KMS-11 (cell line): ENCODE data around the gene AHCY.

Experiments used
- H2AFZ ChIP-seq: fragments of 200-600 bp; sonication (generic); 2 replicates; pipeline ENCODE4 v1.6.1; 2016; ENCODE audit warnings: antibody characterized with exemption, mixed run types, low read depth
- H3K27ac ChIP-seq: fragments of 200-600 bp; sonication (generic); 2 replicates; pipeline ENCODE4 v1.6.1; 2016; ENCODE audit warnings: mild to moderate bottlenecking, mixed run types
- H3K27me3 ChIP-seq: fragments of 200-600 bp; sonication (generic); 2 replicates; pipeline ENCODE4 v1.6.1; 2017; ENCODE audit warnings: mild to moderate bottlenecking, low read depth, mixed run types, moderate library complexity; ENCODE audit not compliant: insufficient read depth
- H3K36me3 ChIP-seq: fragments of 200-600 bp; sonication (generic); 2 replicates; pipeline ENCODE4 v1.6.1; 2017; ENCODE audit warnings: mild to moderate bottlenecking, mixed run types; ENCODE audit not compliant: insufficient read depth
- H3K4me1 ChIP-seq: fragments of 200-600 bp; sonication (generic); 2 replicates; pipeline ENCODE4 v1.6.1; 2016; ENCODE audit warnings: mild to moderate bottlenecking, low read depth, mixed run types; ENCODE audit not compliant: poor library complexity, severe bottlenecking
- H3K4me2 ChIP-seq: fragments of 200-600 bp; sonication (generic); 2 replicates; pipeline ENCODE4 v1.7.0; 2016; ENCODE audit warnings: mild to moderate bottlenecking, mixed run types
- H3K4me3 ChIP-seq: fragments of 200-600 bp; sonication (generic); IDR thresholded peaks from 2 replicates; pipeline ENCODE4 v1.6.1; 2017; ENCODE audit warnings: low read depth, low read length, mixed read lengths; ENCODE audit not compliant: insufficient read depth
- H3K79me2 ChIP-seq: fragments of 200-600 bp; sonication (generic); 2 replicates; pipeline ENCODE4 v1.6.1; 2016; ENCODE audit warnings: low read depth, mixed run types; ENCODE audit not compliant: insufficient read depth
- H3K9ac ChIP-seq: fragments of 200-600 bp; sonication (generic); 2 replicates; pipeline ENCODE4 v1.6.1; 2016; ENCODE audit warnings: mild to moderate bottlenecking, mixed run types
- H4K20me1 ChIP-seq: fragments of 200-600 bp; sonication (generic); 2 replicates; pipeline ENCODE4 v1.6.1; 2016; ENCODE audit warnings: mild to moderate bottlenecking, mixed run types; ENCODE audit not compliant: insufficient read depth
- CTCF ChIP-seq: fragments of 200-600 bp; sonication (generic); conservative IDR thresholded peaks from 2 replicates; pipeline ENCODE4 v1.6.1; 2017; ENCODE audit warnings: low read depth, mild to moderate bottlenecking, antibody characterized with exemption, low read length, moderate library complexity, mixed read lengths

AHCY gene

GRCh38 chr20:34311118-34312023, 8.2 kb upstream of the AHCY start:
- Histone ChIP-seq H3K27ac (no peak overlapping the region), H3K9ac (no peak overlapping the region), H3K27me3 (no peaks in the 10 kb centered on the region), H3K4me3 (no peak overlapping the region), H4K20me1 (no peaks in the 10 kb centered on the region), H3K4me1 (peaks cover 11% of the 10 kb centered on the region), H3K79me2 (no peaks in the 10 kb centered on the region), H3K36me3 (no peaks in the 10 kb centered on the region), H3K4me2 (no peak overlapping the region), H2AFZ (no peak overlapping the region)
- no peak for TF ChIP-seq CTCF

- Histone ChIP-seq H3K27me3 (no peaks in the 10 kb centered on the region), H3K27ac (no peak overlapping the region), H3K4me3 (no peak overlapping the region), H2AFZ (no peak overlapping the region), H4K20me1 (no peaks in the 10 kb centered on the region), H3K79me2 (no peaks in the 10 kb centered on the region), H3K4me2 (no peak overlapping the region), H3K36me3 (no peaks in the 10 kb centered on the region), H3K9ac (no peak overlapping the region), H3K4me1 (peaks cover 11% of the 10 kb centered on the region)
- TF ChIP-seq CTCF = no peak
These were observed 7.4 kb upstream of the AHCY start for GRCh38 chr20:34310481-34311117.

GRCh38 chr20:34309691-34310090, 6.5 kb upstream of the AHCY start:
- no peak overlapping the region for H3K9ac ChIP-seq
- no peaks in the 10 kb centered on the region for H3K79me2 ChIP-seq
- H3K36me3 ChIP-seq = no peaks in the 10 kb centered on the region
- H3K27ac ChIP-seq = no peak overlapping the region
- no peak overlapping the region for H2AFZ ChIP-seq
- H3K27me3 ChIP-seq = no peaks in the 10 kb centered on the region
- peaks cover 11% of the 10 kb centered on the region for H3K4me1 ChIP-seq
- H4K20me1 ChIP-seq = no peaks in the 10 kb centered on the region
- no peak overlapping the region for H3K4me2 ChIP-seq
- TF ChIP-seq CTCF = no peak
- H3K4me3 ChIP-seq = no peak overlapping the region

- no peaks in the 10 kb centered on the region for H4K20me1 ChIP-seq
- no peak overlapping the region for H3K4me3 ChIP-seq
- H3K4me1 ChIP-seq = peaks cover 21% of the 10 kb centered on the region
- no peaks in the 10 kb centered on the region for H3K27me3 ChIP-seq
- TF ChIP-seq CTCF = no peak
- H3K79me2 ChIP-seq = peaks cover 21% of the 10 kb centered on the region
- H3K27ac ChIP-seq = no peak overlapping the region
- no peak overlapping the region for H3K9ac ChIP-seq
- H3K36me3 ChIP-seq = no peaks in the 10 kb centered on the region
- no peak overlapping the region for H3K4me2 ChIP-seq
- no peak overlapping the region for H2AFZ ChIP-seq
These were observed 2.4 kb upstream of the AHCY start for GRCh38 chr20:34305333-34306230.
